NAMALWA (cell line): ENCODE data around the gene SAC3D1.

Experiments
- DNase-seq: peaks from one replicate; pipeline ENCODE4 v3.0.0-alpha.2; 2015; ENCODE audit warnings: low spot score

SAC3D1 gene

GRCh38 chr11:65059959-65060824 lies 19.2 kb downstream of the SAC3D1 start:
- DNase-seq, result no peak

GRCh38 chr11:65060913-65061408 lies 20.0 kb downstream of the SAC3D1 start:
- DNase-seq, result no peak

DNA sequence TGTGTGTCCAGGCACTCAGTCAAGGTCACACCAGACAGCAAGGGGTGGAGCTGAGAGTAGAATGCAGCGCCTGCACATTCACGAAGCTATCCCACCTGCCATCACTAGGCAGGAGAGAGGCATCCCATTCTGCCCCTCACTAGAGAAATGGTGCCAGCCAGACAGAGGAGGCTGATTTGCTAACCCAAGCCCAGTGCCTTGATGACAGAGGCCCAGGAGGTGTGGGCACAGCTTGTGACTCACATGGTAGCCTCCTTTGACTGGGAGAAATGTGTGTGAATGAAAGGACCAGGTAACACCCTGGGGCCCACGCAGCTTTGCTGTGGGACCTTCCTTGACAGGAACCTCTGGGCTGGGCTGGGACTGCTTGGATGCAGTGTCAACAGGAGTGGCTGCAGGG lies 22.5 kb downstream of the SAC3D1 start:
- DNase-seq, result no peak

DNA sequence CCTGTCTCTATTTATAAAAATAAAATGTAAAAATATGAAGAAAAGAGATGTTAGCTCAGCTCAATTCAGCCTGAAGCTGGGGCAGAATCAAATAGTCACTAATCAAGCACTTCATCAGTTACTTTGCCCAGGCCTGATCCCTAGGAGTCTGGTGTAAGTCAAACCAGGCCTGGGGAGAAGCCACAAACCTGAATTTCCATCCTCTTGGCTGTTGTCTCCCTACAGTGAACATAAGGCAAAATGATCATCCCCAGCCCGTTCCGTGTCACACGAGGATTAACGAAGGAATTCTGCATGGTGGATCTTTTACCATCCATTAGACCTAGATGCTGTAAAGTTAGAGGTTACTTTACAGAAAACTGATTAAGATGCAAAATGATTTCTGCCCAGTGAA lies 23.8 kb downstream of the SAC3D1 start:
- no peak for DNase-seq

DNA sequence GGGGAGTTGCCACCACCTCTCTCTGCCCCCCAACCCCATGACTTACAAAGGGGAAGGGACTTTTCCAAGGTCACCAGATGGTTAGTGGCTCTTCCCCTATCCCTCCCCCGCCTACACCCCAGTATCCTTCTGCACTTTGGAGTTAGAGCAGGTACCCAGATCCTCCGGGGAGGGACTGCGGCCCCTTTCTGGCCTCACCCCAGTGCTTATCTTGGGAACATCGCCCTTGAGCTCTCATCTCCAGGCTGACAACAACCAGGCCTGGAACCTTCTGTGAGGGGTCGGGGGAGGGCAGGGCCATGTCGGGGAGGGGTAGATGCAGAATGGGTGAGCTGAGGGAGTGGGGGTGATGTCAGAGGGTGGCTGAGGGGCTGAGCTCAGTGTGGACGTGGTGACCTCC lies 24.8 kb downstream of the SAC3D1 start:
- DNase-seq, result no peak

DNA sequence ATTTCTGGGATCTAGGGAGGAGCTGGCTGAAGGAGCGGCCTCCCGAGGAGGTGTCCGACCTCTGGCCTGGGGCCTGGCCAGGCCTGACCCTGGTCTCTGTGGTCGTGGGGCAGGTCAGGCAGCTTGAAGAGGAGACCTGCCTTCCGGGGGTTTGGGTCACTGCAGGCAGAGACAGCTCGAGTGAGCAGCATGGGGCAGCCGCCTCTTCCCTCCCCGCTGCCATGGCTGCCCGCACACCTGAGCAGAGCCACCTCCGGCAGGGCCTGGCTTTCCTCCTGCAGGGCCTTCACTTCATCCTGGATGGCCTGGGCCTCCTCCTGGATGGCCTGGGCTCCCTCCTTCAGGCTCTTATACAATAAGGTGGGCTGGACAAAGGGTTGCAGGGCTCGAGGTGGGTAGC lies 25.3 kb downstream of the SAC3D1 start:
- DNase-seq, result no peak

- no peak for DNase-seq
These were observed 25.8 kb downstream of the SAC3D1 start for GRCh38 chr11:65066805-65067291.

DNA sequence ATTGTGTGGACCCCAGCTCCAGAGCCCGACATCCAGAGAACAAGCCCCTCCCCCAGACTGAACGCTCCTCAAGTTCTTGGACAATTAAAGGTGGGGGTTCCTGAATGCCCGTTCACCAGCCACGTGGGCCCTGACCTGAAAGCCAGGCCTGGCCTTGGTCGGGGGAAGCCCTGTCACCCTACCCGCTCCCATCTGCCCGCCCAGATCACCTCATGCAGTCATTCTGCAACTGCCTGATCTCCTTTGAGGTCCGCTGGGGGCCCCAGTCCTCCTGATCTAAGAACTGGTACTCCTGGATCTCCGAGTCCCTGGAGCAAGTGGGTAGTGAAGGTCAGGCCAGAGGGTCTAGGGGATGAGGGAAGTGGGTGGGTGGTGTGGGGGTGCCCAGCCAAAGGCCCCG lies 26.4 kb downstream of the SAC3D1 start:
- DNase-seq, result no peak

DNA sequence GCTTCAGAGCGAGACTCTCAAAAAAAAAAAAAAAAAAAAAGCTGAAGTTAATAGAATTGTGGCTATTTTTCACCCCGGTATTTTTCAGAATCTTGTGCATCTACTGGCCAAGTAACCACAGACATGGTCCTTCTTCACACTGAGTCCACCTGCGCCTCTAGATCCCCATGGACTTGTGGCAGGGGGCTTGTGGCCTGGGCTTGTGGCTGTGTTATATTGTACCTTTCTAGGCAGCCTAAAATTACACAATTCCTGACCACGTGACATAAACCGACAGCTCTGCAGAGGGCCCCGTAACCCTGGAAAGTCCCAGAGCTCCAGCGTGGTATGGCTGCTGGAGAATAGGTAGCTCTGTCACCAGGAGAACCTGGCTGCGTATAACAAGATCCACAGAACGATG lies 28.2 kb downstream of the SAC3D1 start:
- DNase-seq, result no peak

DNA sequence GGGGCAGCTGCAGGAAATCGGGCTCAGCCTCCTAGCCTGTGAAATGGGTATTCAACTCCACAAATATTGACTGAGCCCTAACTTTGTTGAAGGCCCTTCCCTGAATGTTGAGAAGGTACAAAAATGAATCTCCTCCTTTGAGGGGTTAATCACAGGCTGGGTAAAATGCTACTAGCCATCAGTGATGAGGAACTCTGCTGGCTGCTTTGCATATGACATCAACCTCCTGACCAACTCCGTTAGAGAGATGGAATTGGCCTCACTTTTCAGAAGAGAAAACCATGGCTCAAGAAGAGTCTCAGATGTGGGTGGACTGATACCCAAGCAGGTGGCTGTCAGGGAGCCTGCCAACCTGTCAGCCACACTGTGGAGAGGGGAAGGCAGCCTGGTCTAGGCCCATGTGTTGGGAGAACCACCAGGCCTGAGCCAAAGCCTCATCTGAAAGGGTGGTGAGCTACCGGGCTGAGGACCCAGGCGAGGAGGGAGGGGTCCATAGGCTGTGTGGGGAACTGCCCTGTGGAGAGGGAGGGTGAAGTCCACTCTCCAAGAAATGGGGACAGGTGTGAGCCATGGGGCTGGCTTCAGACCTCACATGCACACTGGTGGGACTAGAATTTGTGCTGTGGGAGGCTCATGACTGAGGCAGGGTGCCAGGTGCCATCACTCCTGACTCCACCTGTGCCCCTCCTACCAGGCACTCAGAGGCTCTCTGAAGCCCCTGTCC lies 31.1 kb downstream of the SAC3D1 start:
- DNase-seq, result peak; percentile 39

GRCh38 chr11:65072631-65072966 lies 31.6 kb downstream of the SAC3D1 start:
- DNase-seq, result no peak

- peak; percentile 54 for DNase-seq
These were observed 36.4 kb downstream of the SAC3D1 start for GRCh38 chr11:65077451-65077850.

- DNase-seq, result peak; percentile 79
These were observed 37.1 kb downstream of the SAC3D1 start for GRCh38 chr11:65078151-65078550.

GRCh38 chr11:65078786-65079342 lies 37.9 kb downstream of the SAC3D1 start:
- no peak for DNase-seq

DNA sequence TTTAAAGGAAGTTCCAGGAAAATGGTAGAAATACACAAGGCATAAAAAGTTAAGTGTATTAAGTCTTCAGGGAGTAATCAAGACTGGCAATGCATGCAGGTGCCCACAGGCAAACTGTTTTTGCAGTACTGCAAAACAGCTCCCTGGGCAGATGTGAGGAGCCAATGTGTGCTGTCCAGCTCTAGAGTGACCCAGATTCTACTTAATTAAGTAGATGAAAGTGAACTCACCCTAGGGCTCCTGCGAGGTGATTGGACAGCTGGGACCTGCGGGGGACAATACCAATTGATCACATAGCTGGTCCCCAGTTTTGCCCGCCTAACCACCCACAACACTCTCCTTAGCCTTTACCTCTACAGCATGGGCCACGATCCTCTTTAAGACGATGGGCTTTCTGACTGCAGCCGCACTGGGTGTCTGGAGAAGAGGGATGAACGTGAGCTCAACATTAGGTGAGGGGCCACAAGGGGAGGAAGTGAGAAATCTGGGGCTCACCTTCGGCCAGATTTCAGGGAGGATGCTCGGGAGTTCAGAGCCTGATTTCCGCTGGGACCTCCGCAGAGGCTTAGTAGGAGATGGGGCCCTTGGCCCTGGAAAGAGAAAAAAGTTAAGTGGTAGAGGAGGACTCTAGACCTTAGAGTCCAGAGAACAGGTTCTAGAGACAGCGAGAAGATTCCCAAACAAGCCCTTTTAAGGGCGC lies 42.3 kb downstream of the SAC3D1 start:
- no peak for DNase-seq

DNA sequence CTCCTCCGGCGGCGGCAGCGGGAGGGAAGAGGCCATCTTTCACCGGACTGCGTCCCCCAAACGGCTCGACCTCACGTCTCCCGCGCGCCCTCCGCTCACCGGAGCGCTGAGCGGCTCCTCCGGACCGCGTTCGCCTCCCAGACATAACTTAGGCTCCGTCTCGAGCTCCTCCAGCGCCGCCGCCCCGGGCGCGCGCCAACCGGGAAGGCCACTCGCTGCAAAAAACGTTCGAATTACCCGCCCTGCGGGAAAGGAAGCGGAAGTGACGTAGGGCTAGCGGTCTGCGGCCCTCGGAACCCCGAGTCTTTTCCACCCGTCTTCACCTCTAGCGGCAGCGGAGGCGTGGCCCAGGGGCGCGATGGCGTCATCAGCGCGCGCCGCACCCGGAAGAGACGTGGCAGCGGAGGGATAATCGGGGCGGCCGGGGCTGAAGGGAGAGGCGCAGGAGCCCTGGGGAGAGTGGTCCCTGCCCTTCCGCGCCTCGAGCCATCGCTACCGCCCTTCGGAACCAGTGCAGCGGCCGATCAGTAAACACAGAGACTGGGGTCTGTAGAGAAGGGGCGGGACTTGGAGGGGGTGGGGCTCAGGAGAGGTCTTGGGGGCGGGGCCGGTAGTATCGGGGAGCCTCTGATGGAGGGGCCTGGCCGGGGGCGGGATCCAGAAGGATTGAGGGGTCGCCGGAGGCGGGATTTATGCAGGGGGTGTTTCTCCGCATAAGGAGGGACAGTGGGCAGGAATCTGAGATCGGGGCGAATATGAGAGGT lies 43.0 kb downstream of the SAC3D1 start, which contains the start of the genes CDCA5 and ZFPL1:
Gene CDCA5 (minus strand): TSS at position 207 of the 764 bp plus-strand sequence. CDS start 62 bp downstream, at position 145.
Gene ZFPL1 (plus strand): TSS at position 389 of the 764 bp plus-strand sequence. CDS start 477 bp downstream, outside the sequence.
- peak; percentile 97 for DNase-seq

GRCh38 chr11:65084598-65085375 lies 43.8 kb downstream of the SAC3D1 start:
- DNase-seq, result no peak

DNA sequence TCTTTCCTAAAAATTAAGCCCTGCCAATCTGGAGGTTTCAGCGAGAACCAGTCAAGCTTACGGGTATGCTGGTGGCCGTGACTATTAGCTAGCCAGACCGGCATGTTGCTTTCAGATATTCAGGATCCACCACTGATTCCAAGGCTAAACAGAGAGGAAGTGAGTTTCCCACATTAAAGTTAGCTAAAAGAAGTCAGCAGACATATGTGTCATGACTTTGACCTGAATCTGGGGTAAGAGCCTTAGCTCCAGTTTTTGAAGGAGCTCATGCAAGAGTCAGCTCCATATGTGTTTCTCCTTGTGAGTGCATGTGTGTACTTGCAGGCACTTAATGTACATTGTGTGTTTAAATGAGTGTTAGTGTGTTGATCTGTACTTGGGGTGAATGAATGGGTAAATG lies 44.4 kb downstream of the SAC3D1 start:
- no peak for DNase-seq

- no peak for DNase-seq
These were observed 45.8 kb downstream of the SAC3D1 start for GRCh38 chr11:65086809-65087208.

DNA sequence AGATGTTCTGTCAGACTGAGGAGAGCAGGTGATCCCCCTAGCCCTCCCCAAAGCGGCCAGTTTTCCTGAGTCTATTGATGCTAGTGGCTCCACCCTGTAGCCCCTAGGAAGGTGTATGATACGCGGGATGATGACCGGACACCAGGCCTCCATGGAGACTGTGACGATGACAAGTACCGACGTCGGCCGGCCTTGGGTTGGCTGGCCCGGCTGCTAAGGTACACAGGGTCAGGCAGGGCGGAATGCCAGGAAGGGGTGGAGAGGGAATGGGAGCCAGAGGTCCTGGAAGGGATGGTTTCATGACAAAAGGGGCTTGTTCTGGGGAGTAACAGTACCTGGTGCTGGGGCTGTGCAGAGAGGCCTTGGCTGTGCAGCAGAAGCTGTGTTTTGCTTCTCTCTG lies 46.2 kb downstream of the SAC3D1 start:
- no peak for DNase-seq
